Parathyroid adenoma (tissue), 2 donors: Measurements from ENCODE around the gene CASP7.

Experiments used
- H2AFZ ChIP-seq: fragments of 300-600 bp; sonication (generic); one replicate; pipeline ENCODE4 v1.7.0; 2017; ENCODE audit warnings: antibody characterized with exemption, mild to moderate bottlenecking
- H3K27ac ChIP-seq: fragments of 300-600 bp; sonication (generic); one replicate; pipeline ENCODE4 v1.7.0; 2017
- H3K27me3 ChIP-seq: fragments of 300-600 bp; sonication (generic); one replicate; pipeline ENCODE4 v1.7.0; 2017; ENCODE audit warnings: low read length; ENCODE audit not compliant: control insufficient read depth, insufficient read depth
- H3K36me3 ChIP-seq: fragments of 300-600 bp; sonication (generic); one replicate; pipeline ENCODE4 v1.7.0; 2017; ENCODE audit warnings: low read length; ENCODE audit not compliant: control insufficient read depth, insufficient read depth
- H3K4me1 ChIP-seq: fragments of 300-600 bp; sonication (generic); one replicate; pipeline ENCODE4 v1.7.0; 2017; ENCODE audit warnings: control low read depth
- H3K4me2 ChIP-seq: fragments of 300-600 bp; sonication (generic); one replicate; pipeline ENCODE4 v1.7.0; 2017; ENCODE audit warnings: low read length
- H3K4me3 ChIP-seq: fragments of 300-600 bp; sonication (generic); one replicate; pipeline ENCODE4 v1.7.0; 2017; ENCODE audit warnings: low read depth, low read length
- H3K79me2 ChIP-seq: fragments of 300-600 bp; sonication (generic); one replicate; pipeline ENCODE4 v1.7.0; 2017; ENCODE audit warnings: control low read depth
- H3K9ac ChIP-seq: fragments of 300-600 bp; sonication (generic); one replicate; pipeline ENCODE4 v1.7.0; 2017; ENCODE audit warnings: mild to moderate bottlenecking
- H3K9me3 ChIP-seq: fragments of 300-600 bp; sonication (generic); one replicate; pipeline ENCODE4 v1.7.0; 2017; ENCODE audit warnings: low read length; ENCODE audit not compliant: control insufficient read depth
- CTCF ChIP-seq: fragments of 300-600 bp; sonication (generic); IDR thresholded peaks from one replicate; pipeline ENCODE4 v1.7.0; 2017; ENCODE audit warnings: antibody characterized with exemption, mild to moderate bottlenecking
- donor health status: primary hyperparathyroidism.

Gene CASP7

GRCh38 chr10:113689057-113689456, 9.3 kb downstream of the CASP7 start:
- Histone ChIP-seq H3K9ac (no peak overlapping the region), H3K4me3 (no peak overlapping the region), H3K27ac (no peak overlapping the region), H3K9me3 (no peaks in the 10 kb centered on the region), H2AFZ (no peak overlapping the region), H3K79me2 (peaks cover 10% of the 10 kb centered on the region), H3K27me3 (no peaks in the 10 kb centered on the region), H3K4me1 (no peaks in the 10 kb centered on the region), H3K36me3 (no peaks in the 10 kb centered on the region), H3K4me2 (no peak overlapping the region)
- TF ChIP-seq CTCF, result no peak

GRCh38 chr10:113689574-113689973, 9.9 kb downstream of the CASP7 start:
- H3K27me3 ChIP-seq, result no peaks in the 10 kb centered on the region
- H3K27ac ChIP-seq, result no peak overlapping the region
- H3K9me3 ChIP-seq, result no peaks in the 10 kb centered on the region
- no peaks in the 10 kb centered on the region for H3K36me3 ChIP-seq
- peaks cover 10% of the 10 kb centered on the region for H3K79me2 ChIP-seq
- H3K4me1 ChIP-seq, result no peaks in the 10 kb centered on the region
- no peak for TF ChIP-seq CTCF
- H3K4me3 ChIP-seq, result no peak overlapping the region
- H3K4me2 ChIP-seq, result no peak overlapping the region
- H2AFZ ChIP-seq, result no peak overlapping the region
- no peak overlapping the region for H3K9ac ChIP-seq

- no peak for TF ChIP-seq CTCF
- Histone ChIP-seq H3K27me3 (no peaks in the 10 kb centered on the region), H3K79me2 (peaks cover 10% of the 10 kb centered on the region), H3K4me2 (no peak overlapping the region), H3K36me3 (no peaks in the 10 kb centered on the region), H3K9ac (no peak overlapping the region), H2AFZ (no peak overlapping the region), H3K9me3 (no peaks in the 10 kb centered on the region), H3K4me3 (no peak overlapping the region), H3K4me1 (no peaks in the 10 kb centered on the region), H3K27ac (no peak overlapping the region)
Measured at GRCh38 chr10:113690749-113691148, 11.0 kb downstream of the CASP7 start.

- no peak overlapping the region for H3K27ac ChIP-seq
- H3K27me3 ChIP-seq, result no peaks in the 10 kb centered on the region
- no peak overlapping the region for H3K4me2 ChIP-seq
- no peaks in the 10 kb centered on the region for H3K9me3 ChIP-seq
- no peak overlapping the region for H2AFZ ChIP-seq
- no peaks in the 10 kb centered on the region for H3K36me3 ChIP-seq
- peaks cover 10% of the 10 kb centered on the region for H3K79me2 ChIP-seq
- no peak for TF ChIP-seq CTCF
- no peaks in the 10 kb centered on the region for H3K4me1 ChIP-seq
- no peak overlapping the region for H3K4me3 ChIP-seq
- no peak overlapping the region for H3K9ac ChIP-seq
Measured at GRCh38 chr10:113691381-113691780, 11.7 kb downstream of the CASP7 start.

GRCh38 chr10:113692271-113692670, 12.6 kb downstream of the CASP7 start:
- no peaks in the 10 kb centered on the region for H3K27me3 ChIP-seq
- no peak for TF ChIP-seq CTCF
- no peak overlapping the region for H3K4me2 ChIP-seq
- no peaks in the 10 kb centered on the region for H3K9me3 ChIP-seq
- H3K27ac ChIP-seq, result no peak overlapping the region
- no peak overlapping the region for H3K4me3 ChIP-seq
- H3K36me3 ChIP-seq, result no peaks in the 10 kb centered on the region
- H3K79me2 ChIP-seq, result peaks cover 8% of the 10 kb centered on the region
- no peak overlapping the region for H2AFZ ChIP-seq
- H3K9ac ChIP-seq, result no peak overlapping the region
- no peaks in the 10 kb centered on the region for H3K4me1 ChIP-seq
